Gastroesophageal sphincter (tissue), 3 donors: Measurements from ENCODE around the gene KATNAL1.

Experiments
- POLR2A ChIP-seq, 2 donors: fragments of 450-650 bp; IDR thresholded peaks; one replicate each; pipeline ENCODE4 v1.6.1; 2017; ENCODE audit warnings: antibody characterized with exemption in 2 of 2, mild to moderate bottlenecking in 2 of 2, moderate library complexity in 1 of 2
- TF ChIP-seq, protein P1 (sequence below), 4 experiments: fragments of 200-600 bp in 2 of 4; fragments of 450-650 bp in 2 of 4; sonication (generic) in 1 of 4; IDR thresholded peaks; one replicate each; pipeline ENCODE4 v1.5.1; 2017 to 2019; ENCODE audit warnings: antibody characterized with exemption in 4 of 4, mild to moderate bottlenecking in 2 of 4, moderate library complexity in 2 of 4

DNA sequence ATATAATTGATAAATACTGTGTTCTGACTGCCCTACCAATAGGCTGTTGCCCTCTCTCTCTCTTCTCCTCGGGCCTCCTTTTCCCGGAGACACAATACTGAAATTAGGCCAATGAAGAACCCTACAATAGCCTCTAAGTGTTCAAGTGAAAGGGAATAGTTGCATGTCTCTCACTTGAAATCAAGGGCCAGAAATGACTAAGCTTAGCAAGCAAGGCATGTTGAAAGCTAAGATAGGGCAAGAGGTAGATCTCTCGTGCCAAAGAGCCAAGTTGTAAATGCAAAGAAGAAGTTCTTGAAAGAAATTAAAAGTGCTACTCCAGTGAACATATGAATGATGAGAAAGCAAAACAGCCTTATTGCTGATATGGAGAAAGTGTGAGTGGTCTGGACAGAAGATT is 13.3 kb downstream of the KATNAL1 start:
- TF ChIP-seq, protein P1, sequence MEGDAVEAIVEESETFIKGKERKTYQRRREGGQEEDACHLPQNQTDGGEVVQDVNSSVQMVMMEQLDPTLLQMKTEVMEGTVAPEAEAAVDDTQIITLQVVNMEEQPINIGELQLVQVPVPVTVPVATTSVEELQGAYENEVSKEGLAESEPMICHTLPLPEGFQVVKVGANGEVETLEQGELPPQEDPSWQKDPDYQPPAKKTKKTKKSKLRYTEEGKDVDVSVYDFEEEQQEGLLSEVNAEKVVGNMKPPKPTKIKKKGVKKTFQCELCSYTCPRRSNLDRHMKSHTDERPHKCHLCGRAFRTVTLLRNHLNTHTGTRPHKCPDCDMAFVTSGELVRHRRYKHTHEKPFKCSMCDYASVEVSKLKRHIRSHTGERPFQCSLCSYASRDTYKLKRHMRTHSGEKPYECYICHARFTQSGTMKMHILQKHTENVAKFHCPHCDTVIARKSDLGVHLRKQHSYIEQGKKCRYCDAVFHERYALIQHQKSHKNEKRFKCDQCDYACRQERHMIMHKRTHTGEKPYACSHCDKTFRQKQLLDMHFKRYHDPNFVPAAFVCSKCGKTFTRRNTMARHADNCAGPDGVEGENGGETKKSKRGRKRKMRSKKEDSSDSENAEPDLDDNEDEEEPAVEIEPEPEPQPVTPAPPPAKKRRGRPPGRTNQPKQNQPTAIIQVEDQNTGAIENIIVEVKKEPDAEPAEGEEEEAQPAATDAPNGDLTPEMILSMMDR (IDR thresholded peaks at IDR 0.05) = no peak
- no peak for TF ChIP-seq POLR2A (IDR thresholded peaks at IDR 0.05)
